CD4-positive, alpha-beta memory T cell (primary cell): ENCODE data around the gene SFMBT2. TPM values are rescaled to one million over a fixed set of nuclear protein-coding genes. Genes with fewer than 3 reads are reported as not detected.

Experiments used
- CTCF ChIA-PET: fragments of 350-600 bp; sonication (Branson Sonifier 250); formaldehyde crosslinking; loops from one replicate; lab custom pipeline; 2021; ENCODE audit warnings: inconsistent platforms; ENCODE audit not compliant: partially characterized antibody; lab: Charles Lee
- POLR2A ChIA-PET: fragments of 350-600 bp; sonication (Branson Sonifier 250); formaldehyde crosslinking; loops from one replicate; lab custom pipeline; 2021; ENCODE audit not compliant: partially characterized antibody; lab: Charles Lee
- DNase-seq, 5 donors: peaks; one replicate each; pipeline versions ENCODE4 v3.0.0 to v3.0.0-alpha.2; 2020 to 2022; ENCODE audit warnings: mixed read lengths in 1 of 5
- H3K27ac ChIP-seq: one replicate; pipeline ENCODE4 v1.7.0; 2013; ENCODE audit warnings: low read depth, low read length
- H3K27me3 ChIP-seq: 2 replicates; pipeline ENCODE4 v1.7.0; 2013; ENCODE audit warnings: mild to moderate bottlenecking, low read length, moderate library complexity; ENCODE audit not compliant: insufficient read depth
- H3K36me3 ChIP-seq: 2 replicates; pipeline ENCODE4 v1.7.0; 2013; ENCODE audit warnings: mild to moderate bottlenecking, low read length, moderate library complexity; ENCODE audit not compliant: insufficient read depth
- H3K4me1 ChIP-seq: 2 replicates; pipeline ENCODE4 v1.7.0; 2013; ENCODE audit warnings: mild to moderate bottlenecking, low read length, moderate library complexity; ENCODE audit not compliant: insufficient read depth
- H3K4me3 ChIP-seq, 2 donors: one replicate each; pipeline ENCODE4 v1.7.0; 2013; ENCODE audit warnings: low read length in 2 of 2, mild to moderate bottlenecking in 1 of 2
- H3K9me3 ChIP-seq, 2 donors: one replicate each; pipeline ENCODE4 v1.7.0; 2013; ENCODE audit warnings: low read length in 2 of 2, control low read depth in 1 of 2; ENCODE audit not compliant: control insufficient read depth in 1 of 2
- H3K27ac Mint-ChIP-seq, 7 donors: one replicate each; pipeline ENCODE4 v1.8.0; 2020 to 2021; ENCODE audit warnings: mixed read lengths in 7 of 7, mild to moderate bottlenecking in 6 of 7, inconsistent platforms in 3 of 7, moderate library complexity in 3 of 7
- H3K27me3 Mint-ChIP-seq, 2 donors: one replicate each; pipeline ENCODE4 v1.8.0; 2020 to 2021; ENCODE audit warnings: mixed read lengths in 2 of 2
- H3K36me3 Mint-ChIP-seq, 2 donors: one replicate each; pipeline ENCODE4 v1.8.0; 2020 to 2021; ENCODE audit warnings: mixed read lengths in 2 of 2, inconsistent platforms in 1 of 2, mild to moderate bottlenecking in 1 of 2
- H3K4me1 Mint-ChIP-seq, 4 donors: one replicate each; pipeline ENCODE4 v1.8.0; 2020 to 2021; ENCODE audit warnings: mixed read lengths in 4 of 4, mild to moderate bottlenecking in 1 of 4
- H3K4me3 Mint-ChIP-seq, 8 donors: one replicate each; pipeline ENCODE4 v1.8.0; 2020 to 2021; ENCODE audit warnings: mixed read lengths in 8 of 8, mild to moderate bottlenecking in 7 of 8, moderate library complexity in 6 of 8, inconsistent platforms in 3 of 8
- H3K9me3 Mint-ChIP-seq, 8 donors: one replicate each; pipeline ENCODE4 v1.8.0; 2020 to 2021; ENCODE audit warnings: mixed read lengths in 8 of 8, mild to moderate bottlenecking in 5 of 8, inconsistent platforms in 3 of 8, moderate library complexity in 1 of 8
- intact Hi-C: fragments of 100-400 bp; cut with micrococcal nuclease; formaldehyde crosslinking; loops from one replicate; pipeline ENCODE4 v1.15.1; 2023
- polyA plus RNA-seq, 2 donors: library from polyadenylated mRNA; unstranded; fragments of 300-500 nt; fragmentation: Illumina TruSeq; gene quantifications; one replicate each; pipeline ENCODE4 v1.2.3, GENCODE V29; 2021
- total RNA-seq, 2 experiments: library from RNA; stranded (reverse); gene quantifications; one replicate each; pipeline ENCODE4 v1.2.3, GENCODE V29; 2021

Gene SFMBT2
- total and polyA plus RNA-seq, 4 experiments from 2014 or later, result 1.7 to 22.3 (median 11.7) TPM

DNA sequence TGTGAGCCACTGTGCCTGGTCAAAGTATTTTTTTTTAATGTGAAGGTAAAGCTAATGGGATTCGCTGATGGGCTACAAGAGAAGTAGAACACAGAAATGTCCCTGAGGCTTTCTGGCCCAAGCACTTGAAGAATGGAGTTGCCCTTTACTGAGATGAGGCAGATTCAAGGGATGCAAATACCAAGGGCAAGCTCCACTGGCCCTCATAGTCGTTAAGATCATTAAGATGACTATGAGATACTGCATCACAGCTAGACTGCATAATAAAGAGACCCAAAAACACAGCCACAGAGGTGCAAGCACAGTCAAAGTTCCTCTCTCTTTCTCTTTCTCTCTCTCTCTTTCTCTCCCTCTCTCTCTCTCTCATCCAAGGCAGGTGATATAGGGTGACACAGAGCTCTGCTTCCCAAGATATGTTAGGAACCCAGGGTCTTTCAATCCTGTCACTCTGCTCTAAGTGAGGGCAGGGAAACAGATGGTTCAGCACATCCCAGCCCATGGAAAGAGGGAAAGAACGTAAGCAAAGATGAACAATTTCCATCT, 117.4 kb downstream of the SFMBT2 start:
- H3K36me3 ChIP-seq, result no peaks in the 10 kb centered on the region
- no peak overlapping the region for H3K4me3 ChIP-seq
- no peak for DNase-seq
- H3K27me3 ChIP-seq, result no peaks in the 10 kb centered on the region
- Mint-ChIP-seq H3K9me3 (no peaks in the 10 kb centered on the region), H3K36me3 (peaks cover 2 to 3% of the 10 kb centered on the region in 2 donors), H3K4me3 (no peak overlapping the region), H3K27me3 (no peaks in the 10 kb centered on the region), H3K4me1 (peaks cover 28 to 53% (median 44%) of the 10 kb centered on the region in 4 donors), H3K27ac (peak overlapping the region in 1 of 7 donors; percentile 1)
- CTCF ChIA-PET, result interaction anchor here (0.7 kb wide), 1 partner anchor 19 kb away, joined by 3 read pairs; no protein-coding TSS in a partner anchor
- H3K9me3 ChIP-seq, result no peaks in the 10 kb centered on the region
- intact Hi-C loops, result no loop called here
- H3K27ac ChIP-seq, result no peak overlapping the region
- POLR2A ChIA-PET, result no interaction called here
- peaks cover 13% of the 10 kb centered on the region for H3K4me1 ChIP-seq

DNA sequence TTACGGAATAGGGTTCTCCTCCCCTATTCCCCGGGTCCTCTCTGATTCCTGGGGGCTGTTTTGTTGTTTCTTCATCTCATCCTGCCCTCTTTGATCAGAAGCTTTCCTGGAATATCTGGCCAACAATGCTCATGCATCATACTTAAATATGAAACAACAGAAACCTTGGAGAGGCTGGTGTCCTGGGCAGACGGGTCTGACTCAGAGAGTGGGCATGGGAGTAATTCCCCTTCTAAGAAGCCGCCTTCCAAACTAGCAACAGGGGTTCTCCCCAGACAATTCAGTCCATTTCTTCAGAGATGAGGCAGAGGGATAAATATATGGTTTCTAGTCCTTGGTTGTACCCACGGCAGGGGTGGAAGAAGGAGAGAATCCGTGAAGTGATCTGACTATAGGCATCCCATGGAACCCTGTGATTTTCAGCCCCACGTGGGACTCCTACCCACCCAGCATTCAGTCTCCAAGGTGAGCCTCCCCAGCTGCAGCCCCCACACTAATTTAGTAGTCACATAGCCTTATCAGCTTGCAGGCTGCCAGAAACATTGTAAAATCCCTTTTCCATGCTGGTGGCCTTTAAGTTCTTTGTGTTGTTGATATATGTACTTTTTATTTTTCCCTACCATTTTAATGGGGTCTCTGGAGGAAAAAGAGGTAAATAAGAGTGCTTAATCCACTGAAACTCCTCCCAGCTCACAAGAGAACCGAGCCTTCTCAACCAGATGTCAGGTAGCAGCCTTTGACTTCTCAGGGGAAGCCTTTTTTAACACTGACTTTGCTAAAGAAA, 119.2 kb downstream of the SFMBT2 start:
- H3K4me1 ChIP-seq, result peaks cover 3% of the 10 kb centered on the region
- Mint-ChIP-seq H3K27ac (peak overlapping the region in 1 of 7 donors; percentile 29), H3K27me3 (no peaks in the 10 kb centered on the region), H3K9me3 (no peaks in the 10 kb centered on the region), H3K4me1 (peaks cover 19 to 41% (median 33%) of the 10 kb centered on the region in 4 donors), H3K36me3 (peaks cover 0 to 2% of the 10 kb centered on the region in 2 donors), H3K4me3 (no peak overlapping the region)
- CTCF ChIA-PET, result no interaction called here
- H3K9me3 ChIP-seq, result no peaks in the 10 kb centered on the region
- no peaks in the 10 kb centered on the region for H3K27me3 ChIP-seq
- H3K27ac ChIP-seq, result no peak overlapping the region
- H3K36me3 ChIP-seq, result no peaks in the 10 kb centered on the region
- no peak overlapping the region for H3K4me3 ChIP-seq
- no peak for DNase-seq
- POLR2A ChIA-PET, result no interaction called here
- intact Hi-C loops, result no loop called here

DNA sequence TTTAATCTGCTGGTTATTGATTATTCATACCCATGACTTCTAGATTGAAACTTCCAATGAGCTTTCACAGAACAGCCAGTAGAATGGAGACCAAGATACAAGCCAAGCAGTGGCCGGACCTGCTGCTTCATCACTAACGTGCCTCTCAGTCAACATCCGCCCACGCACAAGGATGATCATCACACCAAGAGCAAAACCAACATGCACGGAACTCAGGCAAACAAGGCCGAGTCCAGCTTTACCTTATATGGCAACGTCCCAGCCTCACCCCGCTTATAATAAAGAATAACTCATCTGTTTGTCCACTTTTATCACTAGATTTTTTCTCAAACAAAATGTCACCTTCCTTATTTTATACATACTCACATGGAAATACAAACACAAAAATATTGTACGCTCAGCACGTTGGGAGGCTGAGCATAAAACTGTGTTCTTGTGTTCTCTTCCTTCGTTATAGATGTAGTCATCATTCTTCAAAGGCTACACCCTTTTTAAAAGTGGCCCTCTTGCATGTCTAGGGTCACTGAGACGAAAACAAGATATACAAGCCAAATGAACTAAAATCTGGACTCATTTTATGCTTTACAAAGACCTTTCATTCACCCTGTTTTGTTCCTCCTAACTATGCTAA, 122.7 kb downstream of the SFMBT2 start:
- no peak for DNase-seq
- H3K27ac ChIP-seq, result no peak overlapping the region
- intact Hi-C loops, result no loop called here
- H3K27ac Mint-ChIP-seq, result no peak overlapping the region
- no peaks in the 10 kb centered on the region for H3K9me3 ChIP-seq
- no peak overlapping the region for H3K4me3 ChIP-seq
- H3K36me3 ChIP-seq, result no peaks in the 10 kb centered on the region
- no peaks in the 10 kb centered on the region for H3K9me3 Mint-ChIP-seq
- ChIA-PET CTCF (no interaction called here), POLR2A (no interaction called here)
- H3K4me3 Mint-ChIP-seq, result peak overlapping the region in 1 of 8 donors; percentile 5
- H3K27me3 ChIP-seq, result no peaks in the 10 kb centered on the region
- H3K36me3 Mint-ChIP-seq, result peaks cover 3 to 7% of the 10 kb centered on the region in 2 donors
- peaks cover 13 to 18% (median 15%) of the 10 kb centered on the region in 4 donors for H3K4me1 Mint-ChIP-seq
- H3K27me3 Mint-ChIP-seq, result no peaks in the 10 kb centered on the region
- no peaks in the 10 kb centered on the region for H3K4me1 ChIP-seq

DNA sequence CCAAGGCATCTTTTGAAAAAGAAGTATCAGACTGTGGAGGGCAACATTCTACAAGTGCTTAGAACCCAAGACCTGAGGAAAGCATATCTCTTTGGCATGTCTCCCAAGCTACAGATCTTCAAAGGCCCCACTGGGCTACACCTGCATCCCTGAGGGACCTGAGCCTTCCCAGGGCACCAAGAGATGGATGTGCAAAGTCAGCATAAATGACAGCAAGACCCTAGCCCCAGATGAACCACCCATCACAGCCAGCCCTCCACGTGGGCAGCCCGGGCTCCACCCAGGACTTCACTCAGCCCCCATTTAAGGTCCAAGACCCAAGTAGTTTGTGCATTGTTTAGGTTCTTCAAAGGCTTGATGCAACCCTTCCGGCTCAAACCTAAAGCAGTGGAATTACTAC, 123.5 kb downstream of the SFMBT2 start:
- H3K4me1 Mint-ChIP-seq, result peaks cover 11 to 17% (median 14%) of the 10 kb centered on the region in 4 donors
- H3K36me3 Mint-ChIP-seq, result peaks cover 6 to 9% of the 10 kb centered on the region in 2 donors
- CTCF ChIA-PET, result no interaction called here

DNA sequence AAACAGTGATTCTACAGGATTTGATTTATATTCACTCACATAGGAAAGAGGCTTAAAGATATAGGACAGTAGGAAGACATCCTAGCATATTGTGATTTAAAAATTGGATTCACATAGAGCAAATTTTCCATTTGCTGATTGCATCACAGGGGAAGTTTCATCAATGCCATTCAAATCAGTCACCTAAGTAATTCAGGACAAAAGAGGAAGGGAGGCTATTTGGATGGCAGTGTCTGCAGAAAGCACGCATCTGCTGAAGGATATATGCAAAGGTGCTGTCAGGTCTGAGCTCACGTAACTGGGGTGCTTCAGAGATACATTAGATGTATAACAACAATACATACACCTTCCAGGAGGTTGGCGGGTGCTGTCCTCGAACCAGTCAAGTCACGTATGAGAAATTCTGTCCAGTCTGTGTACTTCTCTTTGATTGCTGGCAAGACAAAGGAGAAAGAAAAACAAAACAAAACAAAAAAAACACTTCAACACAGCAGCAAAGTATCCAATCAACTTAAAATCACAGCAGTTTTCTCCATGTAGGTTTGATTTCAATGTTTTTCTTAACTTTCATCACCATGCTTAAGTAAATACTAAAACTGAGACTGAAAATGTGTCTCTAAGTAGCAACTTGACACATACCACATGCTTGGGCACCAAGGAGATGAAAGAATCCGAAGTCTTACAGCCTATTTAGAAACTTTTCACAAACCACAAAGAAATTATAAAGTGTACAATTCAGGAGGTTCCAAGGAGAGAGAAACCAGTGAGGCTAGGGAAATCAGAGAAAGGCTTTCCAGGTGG, 125.1 kb downstream of the SFMBT2 start:
- Histone ChIP-seq H3K36me3 (no peaks in the 10 kb centered on the region), H3K9me3 (no peaks in the 10 kb centered on the region), H3K4me3 (no peak overlapping the region), H3K27ac (no peak overlapping the region), H3K4me1 (no peaks in the 10 kb centered on the region), H3K27me3 (no peaks in the 10 kb centered on the region)
- Mint-ChIP-seq H3K27ac (no peak overlapping the region), H3K9me3 (no peaks in the 10 kb centered on the region), H3K27me3 (no peaks in the 10 kb centered on the region), H3K36me3 (peaks cover 6 to 19% of the 10 kb centered on the region in 2 donors), H3K4me1 (peaks cover 0 to 18% (median 14%) of the 10 kb centered on the region in 4 donors), H3K4me3 (no peak overlapping the region)
- intact Hi-C loops, result no loop called here
- ChIA-PET CTCF (no interaction called here), POLR2A (no interaction called here)
- no peak for DNase-seq

More for the DNA sequence above, 123.5 kb downstream of the SFMBT2 start:
- Histone ChIP-seq H3K27me3 (no peaks in the 10 kb centered on the region), H3K36me3 (no peaks in the 10 kb centered on the region), H3K4me3 (no peak overlapping the region), H3K4me1 (no peaks in the 10 kb centered on the region), H3K9me3 (no peaks in the 10 kb centered on the region), H3K27ac (no peak overlapping the region)
- Mint-ChIP-seq H3K27me3 (no peaks in the 10 kb centered on the region), H3K9me3 (no peaks in the 10 kb centered on the region), H3K27ac (no peak overlapping the region), H3K4me3 (no peak overlapping the region)
- POLR2A ChIA-PET, result no interaction called here
- no peak for DNase-seq
- intact Hi-C loops, result no loop called here

DNA sequence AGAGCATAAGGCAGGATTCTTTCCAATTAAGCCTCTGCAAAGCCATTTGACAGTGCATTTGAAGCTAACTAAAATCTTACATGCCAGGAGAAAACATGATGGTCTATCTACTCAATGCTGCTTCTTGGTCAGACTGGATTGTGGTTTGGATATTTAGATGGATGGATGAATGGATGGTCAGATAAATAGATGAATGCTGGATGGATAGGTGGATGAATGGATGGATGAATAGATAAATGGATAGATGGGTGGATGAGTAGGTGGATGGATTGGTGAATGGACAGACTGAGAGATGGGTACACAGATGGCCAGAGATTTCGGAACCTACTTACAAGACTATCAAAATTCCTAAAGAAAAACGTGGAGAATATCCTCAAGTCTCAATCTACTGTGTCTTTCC, 127.6 kb downstream of the SFMBT2 start:
- Histone ChIP-seq H3K27ac (no peak overlapping the region), H3K4me1 (no peaks in the 10 kb centered on the region), H3K36me3 (no peaks in the 10 kb centered on the region), H3K9me3 (no peaks in the 10 kb centered on the region), H3K27me3 (no peaks in the 10 kb centered on the region), H3K4me3 (no peak overlapping the region)
- Mint-ChIP-seq H3K27me3 (no peaks in the 10 kb centered on the region), H3K4me1 (peaks cover 4 to 21% (median 13%) of the 10 kb centered on the region in 4 donors), H3K9me3 (no peaks in the 10 kb centered on the region), H3K27ac (peak overlapping the region in 1 of 7 donors; percentile 62), H3K4me3 (no peak overlapping the region), H3K36me3 (peaks cover 7 to 27% of the 10 kb centered on the region in 2 donors)
- intact Hi-C loops, result no loop called here
- ChIA-PET CTCF (no interaction called here), POLR2A (no interaction called here)
- DNase-seq, result no peak

DNA sequence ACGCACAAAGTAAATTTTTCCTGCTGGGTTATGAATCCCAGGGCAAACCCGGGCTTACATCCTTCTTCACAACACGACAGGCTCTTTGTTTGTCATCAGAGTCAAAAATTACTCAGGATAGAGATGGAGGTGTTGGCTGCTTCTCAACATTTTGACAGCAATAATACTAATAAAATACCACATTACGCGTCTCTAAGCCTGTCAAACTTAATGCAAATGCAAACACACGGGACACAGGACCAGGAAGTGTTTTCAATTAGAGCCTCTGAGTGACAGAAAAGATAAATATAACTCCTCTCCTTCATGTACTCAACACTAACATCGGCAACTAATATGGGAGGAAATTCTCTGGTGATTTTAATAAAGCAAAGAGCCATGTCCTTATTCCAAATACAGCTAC, 128.4 kb downstream of the SFMBT2 start:
- H3K9me3 ChIP-seq, result no peaks in the 10 kb centered on the region
- H3K36me3 ChIP-seq, result no peaks in the 10 kb centered on the region
- Mint-ChIP-seq H3K4me1 (peaks cover 11 to 25% (median 17%) of the 10 kb centered on the region in 4 donors), H3K27ac (no peak overlapping the region), H3K36me3 (peaks cover 10 to 29% of the 10 kb centered on the region in 2 donors), H3K27me3 (no peaks in the 10 kb centered on the region), H3K4me3 (no peak overlapping the region), H3K9me3 (no peaks in the 10 kb centered on the region)
- H3K4me1 ChIP-seq, result no peaks in the 10 kb centered on the region
- intact Hi-C loops, result no loop called here
- no peaks in the 10 kb centered on the region for H3K27me3 ChIP-seq
- DNase-seq, result no peak
- no peak overlapping the region for H3K4me3 ChIP-seq
- ChIA-PET POLR2A (no interaction called here), CTCF (no interaction called here)
- no peak overlapping the region for H3K27ac ChIP-seq
